Measurements from ENCODE around the gene ZNF479. TPM values are rescaled to one million over a fixed set of nuclear protein-coding genes. Genes with fewer than 3 reads are reported as not detected.
"Not testable (repeated sequence)": the region's sequence is repeated elsewhere in the genome, so short reads cannot be mapped to it uniquely, and the experiment has no call there.

ZNF479 gene
- not detected for total RNA-seq
- polyA plus RNA-seq, result not detected
- long read RNA-seq, donor 1, result 0 reads
- long read RNA-seq, donor 2, partial matches to known transcripts, result 0 of 1 reads
- long read RNA-seq, donor 2, other reads (novel, unspliced or antisense), result 0 of 1 reads
- long read RNA-seq, donor 3, result 0 reads

- H3K27ac ChIP-seq; H3K9me3 ChIP-seq; H3K36me3 ChIP-seq; H3K27me3 ChIP-seq; intact Hi-C loops (cut with DNase I); DNase-seq; H3K4me3 ChIP-seq; H3K4me1 ChIP-seq (ENCODE audit: insufficient read depth): not testable (repeated sequence)
- WGBS, 3 donors, result 87 to 92% (median 90%) methylated on average over 6 of the region's 6 CpGs
Measured at GRCh38 chr7:57132336-57132735, at the start of gene ZNF479. TSS of gene ZNF479 (minus strand) at chr7:57132436. CDS start at chr7:57132324, 112 bp downstream.

- no peak for DNase-seq
- TF ChIP-seq POLR2A (IDR thresholded peaks at IDR 0.05) (no peak), CTCF (IDR thresholded peaks at IDR 0.05) (no peak), EP300 (IDR thresholded peaks at IDR 0.05) (no peak)
- no peaks in the 10 kb centered on the region for H3K9me3 ChIP-seq
- H3K4me1 ChIP-seq (ENCODE audit: insufficient read depth), result no peaks in the 10 kb centered on the region
- H3K27me3 ChIP-seq, result no peaks in the 10 kb centered on the region
- H3K4me3 ChIP-seq, result no peak overlapping the region
- H3K36me3 ChIP-seq, result no peaks in the 10 kb centered on the region
- 57 to 74% (median 65%) methylated on average over 4 of the region's 4 CpGs for WGBS, 3 donors
- intact Hi-C loops (cut with DNase I), result no loop called here
- no peak overlapping the region for H3K27ac ChIP-seq
Measured at GRCh38 chr7:57182031-57182430, 49.8 kb upstream of the ZNF479 start.

GRCh38 chr7:57181281-57181680 is 49.0 kb upstream of the ZNF479 start:
- 68 to 82% (median 81%) methylated on average over 9 of the region's 9 CpGs for WGBS, 3 donors
- H3K27me3 ChIP-seq, result no peaks in the 10 kb centered on the region
- no peaks in the 10 kb centered on the region for H3K4me1 ChIP-seq (ENCODE audit: insufficient read depth)
- intact Hi-C loops (cut with DNase I), result no loop called here
- DNase-seq, result peak in 1 of 5 donors; percentile 5
- TF ChIP-seq POLR2A (IDR thresholded peaks at IDR 0.05), result no peak
- TF ChIP-seq CTCF (IDR thresholded peaks at IDR 0.05), result no peak
- TF ChIP-seq EP300 (IDR thresholded peaks at IDR 0.05), result no peak
- H3K4me3 ChIP-seq, result no peak overlapping the region
- H3K9me3 ChIP-seq, result no peaks in the 10 kb centered on the region
- H3K27ac ChIP-seq, result no peak overlapping the region
- H3K36me3 ChIP-seq, result no peaks in the 10 kb centered on the region

DNA sequence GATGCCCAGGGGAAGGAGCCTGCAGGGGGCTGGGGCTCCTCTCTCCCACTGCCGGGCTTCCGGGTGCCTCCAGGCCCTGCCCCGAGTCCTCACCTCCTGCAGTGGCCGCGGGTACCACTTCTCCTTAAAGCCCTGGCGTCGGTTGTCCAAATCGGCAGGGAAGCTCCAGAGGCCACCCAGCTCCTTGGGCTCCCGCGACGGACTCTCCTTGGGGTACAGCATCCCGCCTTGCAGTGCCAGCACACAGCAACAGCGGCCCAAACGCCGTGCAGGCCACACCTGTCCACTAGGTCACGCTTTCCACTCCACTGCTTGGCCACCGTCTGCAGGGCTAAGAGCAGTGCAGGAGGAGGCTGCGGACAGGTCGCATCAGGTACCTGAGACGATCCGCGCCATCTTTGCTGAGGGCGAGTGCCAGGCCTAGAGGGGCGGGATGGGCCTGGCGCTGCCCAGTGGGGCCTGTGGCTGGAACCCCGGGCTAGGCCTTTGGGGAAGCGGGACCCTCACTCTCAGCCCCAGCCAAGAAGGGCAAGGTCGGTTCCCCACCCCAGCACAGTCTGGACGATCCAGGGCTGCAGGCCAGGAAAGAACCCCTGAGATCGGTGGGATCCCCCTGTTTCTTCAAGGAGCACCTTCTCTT is 47.7 kb upstream of the ZNF479 start:
- Histone ChIP-seq H3K4me3 (no peak overlapping the region), H3K27ac (no peak overlapping the region), H3K9me3 (no peaks in the 10 kb centered on the region), H3K4me1 (ENCODE audit: insufficient read depth) (no peaks in the 10 kb centered on the region), H3K27me3 (no peaks in the 10 kb centered on the region), H3K36me3 (no peaks in the 10 kb centered on the region)
- intact Hi-C loops (cut with DNase I), result no loop called here
- no peak for TF ChIP-seq CTCF (IDR thresholded peaks at IDR 0.05)
- no peak for TF ChIP-seq EP300 (IDR thresholded peaks at IDR 0.05)
- no peak for TF ChIP-seq POLR2A (IDR thresholded peaks at IDR 0.05)
- 87 to 91% (median 89%) methylated on average over 30 of the region's 30 CpGs for WGBS, 3 donors
- peak in 1 of 5 donors; percentile 20 for DNase-seq

DNA sequence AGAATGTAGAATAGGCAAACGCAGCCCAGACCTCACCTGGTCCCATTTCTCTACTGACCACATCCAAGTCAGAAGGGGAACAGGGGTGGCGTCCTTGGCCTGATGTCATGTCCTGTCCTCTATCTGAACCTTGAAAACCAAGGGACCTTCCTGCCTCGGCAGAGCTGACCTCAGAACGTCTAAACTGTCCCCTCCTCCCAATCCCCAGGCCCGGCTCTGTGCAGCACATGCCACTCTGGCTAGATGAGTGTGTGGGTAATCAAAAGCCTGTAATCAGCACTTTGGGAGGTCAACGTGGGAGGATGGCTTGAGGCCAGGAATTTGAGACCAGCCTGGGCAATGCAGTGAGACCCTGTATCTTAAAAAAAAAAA is 46.5 kb upstream of the ZNF479 start:
- Histone ChIP-seq H3K27me3 (no peaks in the 10 kb centered on the region), H3K4me1 (ENCODE audit: insufficient read depth) (no peaks in the 10 kb centered on the region), H3K36me3 (no peaks in the 10 kb centered on the region), H3K9me3 (no peaks in the 10 kb centered on the region), H3K27ac (no peak overlapping the region), H3K4me3 (no peak overlapping the region)
- intact Hi-C loops (cut with DNase I), result no loop called here
- TF ChIP-seq POLR2A (IDR thresholded peaks at IDR 0.05), result no peak
- no peak for TF ChIP-seq EP300 (IDR thresholded peaks at IDR 0.05)
- WGBS, 3 donors, result 69 to 76% (median 72%) methylated on average over 6 of the region's 6 CpGs
- peak in 1 of 5 donors; percentile 13 for DNase-seq

All from ovary (tissue), 10 donors.